Spleen (tissue), 11 donors: ENCODE results near the gene CFAP90. TPM values are rescaled to one million over a fixed set of nuclear protein-coding genes. Genes with fewer than 3 reads are reported as not detected.

Experiments
- DNase-seq: peaks from one replicate; pipeline ENCODE4 v3.0.0-alpha.2; 2020
- H3K27ac ChIP-seq, 8 donors: fragments of 200-600 bp; sonication (generic) in 7 of 8; 1 replicate in 4 of 8; 2 replicates in 4 of 8; pipeline versions ENCODE4 v1.5.0 to v1.8.0; 2016 to 2021; ENCODE audit warnings: inconsistent platforms in 4 of 8, mild to moderate bottlenecking in 4 of 8, moderate library complexity in 1 of 8
- H3K27me3 ChIP-seq, 7 donors: fragments of 200-600 bp; sonication (generic) in 6 of 7; replicated peaks in 1 of 7; 1 replicate in 4 of 7; 2 replicates in 3 of 7; pipeline versions ENCODE4 v1.5.0 to v1.8.0; 2016 to 2021; ENCODE audit warnings: inconsistent platforms in 3 of 7, mild to moderate bottlenecking in 1 of 7
- H3K36me3 ChIP-seq, 6 donors: fragments of 200-600 bp; sonication (generic) in 5 of 6; 1 replicate in 4 of 6; 2 replicates in 2 of 6; pipeline versions ENCODE4 v1.5.0 to v1.8.0; 2016 to 2021; ENCODE audit warnings: inconsistent platforms in 2 of 6
- H3K4me1 ChIP-seq, 6 donors: fragments of 200-600 bp; sonication (generic) in 5 of 6; 1 replicate in 3 of 6; 2 replicates in 3 of 6; pipeline versions ENCODE4 v1.5.0 to v1.8.0; 2016 to 2021; ENCODE audit warnings: inconsistent platforms in 3 of 6
- H3K4me3 ChIP-seq, 8 donors: fragments of 200-600 bp; sonication (generic) in 7 of 8; 1 replicate in 4 of 8; 2 replicates in 4 of 8; pipeline versions ENCODE4 v1.5.0 to v1.8.0; 2016 to 2021; ENCODE audit warnings: inconsistent platforms in 4 of 8, mild to moderate bottlenecking in 4 of 8, moderate library complexity in 2 of 8
- H3K9me3 ChIP-seq, 8 donors: fragments of 200-600 bp; sonication (generic) in 7 of 8; 1 replicate in 4 of 8; 2 replicates in 4 of 8; pipeline versions ENCODE4 v1.5.0 to v1.8.0; 2016 to 2021; ENCODE audit warnings: inconsistent platforms in 4 of 8
- POLR2A ChIP-seq, 3 donors: fragments of 450-650 bp; IDR thresholded peaks; one replicate each; pipeline ENCODE4 v1.5.1; 2017; ENCODE audit warnings: antibody characterized with exemption in 3 of 3, mild to moderate bottlenecking in 1 of 3
- POLR2AphosphoS5 ChIP-seq, 3 donors: sonication (generic); formaldehyde crosslinking; IDR thresholded peaks; one replicate each; pipeline ENCODE4 v1.5.1; 2017; ENCODE audit warnings: antibody characterized with exemption in 3 of 3
- WGBS, 5 donors: extraction: QIAGEN DNeasy Blood & Tissue Kit in 3 of 5; methylation state at CpG; one replicate each; pipeline versions ENCODE4 v1.1.5 to v1.1.7; 2013 to 2018; 5-methylcytosine and 5-hydroxymethylcytosine counted together
- intact Hi-C: fragments of 100-400 bp; cut with DNase I; formaldehyde crosslinking; loops from one replicate; pipeline ENCODE4 v1.15.0; 2023; ENCODE audit warnings: low total_unique reads
- polyA plus RNA-seq, 3 donors: library from polyadenylated mRNA; stranded (reverse); fragments of 200-250 nt; gene quantifications; one replicate each; pipeline ENCODE4 v1.2.1, GENCODE V29; 2013
- total RNA-seq, 7 donors: library from RNA; depleted of rRNA in 3 of 7; stranded (reverse); fragments of >200 nt in 3 of 7; fragmentation: NEBNext Ultra II Directional in 4 of 7; extraction: Animal tissue kit (Norgen Biotek cat#: 25700) in 4 of 7; gene quantifications; one replicate each; pipeline versions ENCODE4 v1.1.0 to v1.2.1, GENCODE V29; 2016 to 2021
- TF ChIP-seq, protein P1 (sequence below), 11 experiments: fragments of 200-600 bp in 7 of 11; fragments of 450-650 bp in 4 of 11; sonication (generic) in 4 of 11; IDR thresholded peaks in 8 of 11; conservative IDR thresholded peaks in 3 of 11; 1 replicate in 7 of 11; 2 replicates in 4 of 11; pipeline versions ENCODE4 v1.4.0 to v1.8.0; 2016 to 2021; ENCODE audit warnings: antibody characterized with exemption in 11 of 11, inconsistent platforms in 4 of 11, mild to moderate bottlenecking in 1 of 11
- donor health status: healthy with polysubstance abuse.
- donor health status: DM: no; HTN: no; CAD: no; lungs with moderate emphysema.
- donor health status: DM: no; HTN: no; CAD: no.
- donor health status: Bipolar disorder and iron deficiency.
- donor health status: healthy.
- donor health status: DM: no; HTN: no; CAD: no.
- donor health status: DM: yes; HTN: yes; CAD: no.

CFAP90 gene
- total and polyA plus RNA-seq, 10 donors: 0.17 to 0.60 (median 0.27) TPM; not detected in 7

DNA sequence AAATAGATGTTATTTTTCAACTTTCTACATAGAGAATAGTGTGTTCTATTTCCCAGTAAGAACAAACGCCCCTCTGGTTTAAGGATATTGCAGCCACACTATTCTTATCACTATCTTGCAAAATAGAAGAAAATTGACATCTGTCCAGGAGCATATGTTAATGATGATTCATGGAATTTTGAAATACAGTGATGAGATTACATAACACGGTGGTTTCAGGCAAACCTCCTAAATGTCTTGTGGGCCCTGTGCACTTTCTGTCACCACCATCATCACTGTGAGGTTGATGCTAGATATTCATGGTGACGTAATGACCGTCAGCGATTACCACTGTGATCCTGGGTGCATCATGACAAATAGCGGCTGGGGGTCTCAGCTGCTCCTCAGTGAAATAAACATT lies 48.1 kb downstream of the CFAP90 start:
- WGBS, 5 donors: 45 to 71% (median 63%) methylated on average over 6 of the region's 6 CpGs
- no peaks in the 10 kb centered on the region for H3K4me1 ChIP-seq
- no peaks in the 10 kb centered on the region for H3K9me3 ChIP-seq
- H3K36me3 ChIP-seq: no peaks in the 10 kb centered on the region
- H3K4me3 ChIP-seq: no peak overlapping the region
- no peaks in the 10 kb centered on the region for H3K27me3 ChIP-seq
- TF ChIP-seq POLR2AphosphoS5 (IDR thresholded peaks at IDR 0.05): no peak
- TF ChIP-seq POLR2A (IDR thresholded peaks at IDR 0.05): no peak
- TF ChIP-seq, protein P1, sequence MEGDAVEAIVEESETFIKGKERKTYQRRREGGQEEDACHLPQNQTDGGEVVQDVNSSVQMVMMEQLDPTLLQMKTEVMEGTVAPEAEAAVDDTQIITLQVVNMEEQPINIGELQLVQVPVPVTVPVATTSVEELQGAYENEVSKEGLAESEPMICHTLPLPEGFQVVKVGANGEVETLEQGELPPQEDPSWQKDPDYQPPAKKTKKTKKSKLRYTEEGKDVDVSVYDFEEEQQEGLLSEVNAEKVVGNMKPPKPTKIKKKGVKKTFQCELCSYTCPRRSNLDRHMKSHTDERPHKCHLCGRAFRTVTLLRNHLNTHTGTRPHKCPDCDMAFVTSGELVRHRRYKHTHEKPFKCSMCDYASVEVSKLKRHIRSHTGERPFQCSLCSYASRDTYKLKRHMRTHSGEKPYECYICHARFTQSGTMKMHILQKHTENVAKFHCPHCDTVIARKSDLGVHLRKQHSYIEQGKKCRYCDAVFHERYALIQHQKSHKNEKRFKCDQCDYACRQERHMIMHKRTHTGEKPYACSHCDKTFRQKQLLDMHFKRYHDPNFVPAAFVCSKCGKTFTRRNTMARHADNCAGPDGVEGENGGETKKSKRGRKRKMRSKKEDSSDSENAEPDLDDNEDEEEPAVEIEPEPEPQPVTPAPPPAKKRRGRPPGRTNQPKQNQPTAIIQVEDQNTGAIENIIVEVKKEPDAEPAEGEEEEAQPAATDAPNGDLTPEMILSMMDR (IDR thresholded peaks at IDR 0.05 in 8 of 11, conservative IDR thresholded peaks at IDR 0.05 in 3 of 11): no peak
- no peak for DNase-seq
- intact Hi-C loops: no loop called here
- no peak overlapping the region for H3K27ac ChIP-seq

DNA sequence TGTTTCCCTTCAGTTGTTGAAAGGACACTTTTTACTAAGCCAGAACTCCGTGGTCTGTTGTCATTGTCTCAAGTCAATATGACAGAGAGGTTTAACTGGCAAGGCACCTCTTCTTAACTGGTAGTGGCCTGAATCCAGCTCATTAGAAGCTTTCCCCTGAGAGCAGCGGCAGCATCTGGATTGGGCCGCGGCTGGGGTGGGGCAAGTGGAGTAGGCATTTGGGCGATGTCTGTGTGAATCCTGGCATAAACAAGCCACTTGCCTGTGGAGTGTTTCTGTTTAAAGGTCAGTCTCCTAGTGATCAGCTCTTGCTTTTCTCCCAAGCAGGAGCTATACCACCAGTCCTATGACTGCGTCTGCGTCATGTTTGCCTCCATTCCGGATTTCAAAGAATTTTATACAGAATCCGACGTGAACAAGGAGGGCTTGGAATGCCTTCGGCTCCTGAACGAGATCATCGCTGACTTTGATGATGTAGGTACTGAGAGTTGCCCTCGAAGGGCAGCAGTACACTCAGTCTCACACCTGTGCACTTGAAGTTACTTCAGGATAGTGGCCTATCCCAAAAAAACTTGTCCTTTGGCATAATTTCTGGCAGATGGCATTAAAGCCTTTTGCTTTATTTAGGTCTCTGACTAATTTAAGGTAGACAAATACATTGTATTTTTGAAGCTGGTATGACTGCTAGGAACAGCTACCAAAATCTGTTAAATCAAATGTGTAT lies 48.9 kb downstream of the CFAP90 start:
- Histone ChIP-seq H3K36me3 (no peaks in the 10 kb centered on the region), H3K4me3 (no peak overlapping the region), H3K27ac (no peak overlapping the region), H3K9me3 (no peaks in the 10 kb centered on the region), H3K27me3 (no peaks in the 10 kb centered on the region), H3K4me1 (no peaks in the 10 kb centered on the region)
- intact Hi-C loops: no loop called here
- DNase-seq: no peak
- 83 to 95% (median 89%) methylated on average over 14 of the region's 14 CpGs for WGBS, 5 donors
- TF ChIP-seq POLR2AphosphoS5 (IDR thresholded peaks at IDR 0.05): no peak

DNA sequence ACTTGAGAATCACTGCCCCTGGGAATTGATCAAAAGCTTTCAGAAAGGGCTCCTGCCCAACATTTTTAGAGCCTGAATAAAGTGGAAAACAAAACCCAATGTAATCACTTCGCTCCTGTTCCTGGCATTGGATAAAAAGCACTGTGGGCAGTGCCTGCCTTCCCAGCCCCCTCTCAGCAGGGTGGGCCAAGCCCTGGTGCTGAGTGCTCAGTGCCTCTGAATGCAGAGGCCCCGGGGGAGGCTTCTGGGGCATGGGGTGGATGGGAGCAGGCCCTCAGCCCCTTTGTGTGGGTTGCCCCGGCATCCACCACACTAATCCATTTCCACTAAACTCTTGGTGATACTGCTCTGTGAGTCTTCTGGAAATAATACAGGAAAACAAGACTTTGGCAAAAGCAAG lies 55.6 kb downstream of the CFAP90 start:
- Histone ChIP-seq H3K36me3 (no peaks in the 10 kb centered on the region), H3K4me3 (no peak overlapping the region), H3K9me3 (no peaks in the 10 kb centered on the region), H3K27me3 (peaks cover 0 to 15% (median 0%) of the 10 kb centered on the region in 7 donors), H3K27ac (no peak overlapping the region), H3K4me1 (no peaks in the 10 kb centered on the region)
- DNase-seq: no peak
- WGBS, 5 donors: 58 to 89% (median 80%) methylated on average over 2 to 3 of the region's 3 CpGs
- intact Hi-C loops: no loop called here
- TF ChIP-seq POLR2A (IDR thresholded peaks at IDR 0.05) (no peak), POLR2AphosphoS5 (IDR thresholded peaks at IDR 0.05) (no peak)
- TF ChIP-seq, protein P1 (IDR thresholded peaks at IDR 0.05 in 8 of 11, conservative IDR thresholded peaks at IDR 0.05 in 3 of 11): no peak

DNA sequence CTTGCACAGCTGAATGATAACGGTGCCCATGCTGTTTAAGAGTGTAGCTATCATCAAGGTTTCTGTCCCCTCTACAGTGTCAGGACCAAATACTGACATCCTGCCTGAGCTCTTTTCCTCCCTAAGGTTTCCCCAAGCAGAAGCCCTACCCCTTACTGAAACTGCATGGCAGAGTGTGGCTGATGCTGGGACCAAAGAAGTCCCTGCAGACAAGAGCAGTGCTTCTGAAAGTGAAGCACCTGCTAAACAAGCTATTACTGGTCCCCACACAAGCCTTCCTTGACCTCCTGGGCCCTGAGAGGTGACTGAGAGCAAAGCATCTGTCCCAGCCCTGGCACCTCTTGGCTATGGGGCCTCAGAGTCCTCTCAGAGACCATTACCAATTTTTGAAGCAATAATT lies 56.1 kb downstream of the CFAP90 start:
- WGBS, 5 donors: 0 to 82% (median 63%) methylated on average over 1 of the region's 1 CpG
- TF ChIP-seq POLR2AphosphoS5 (IDR thresholded peaks at IDR 0.05) (no peak), POLR2A (IDR thresholded peaks at IDR 0.05) (no peak)
- TF ChIP-seq, protein P1 (IDR thresholded peaks at IDR 0.05 in 8 of 11, conservative IDR thresholded peaks at IDR 0.05 in 3 of 11): no peak
- Histone ChIP-seq H3K27ac (no peak overlapping the region), H3K4me3 (no peak overlapping the region), H3K27me3 (peaks cover 0 to 15% (median 0%) of the 10 kb centered on the region in 7 donors), H3K9me3 (no peaks in the 10 kb centered on the region), H3K36me3 (no peaks in the 10 kb centered on the region), H3K4me1 (no peaks in the 10 kb centered on the region)
- intact Hi-C loops: no loop called here
- DNase-seq: no peak
